HG02852 (cell line): Measurements from ENCODE around the gene NFKBIE.
"Not testable (repeated sequence)": the region's sequence is repeated elsewhere in the genome, so short reads cannot be mapped to it uniquely, and the experiment has no call there.

ENCODE experiments used
- ATAC-seq: cut with Tn5 transposase; IDR thresholded peaks from one replicate; pipeline ENCODE4 v1.9.1; 2021; ENCODE audit warnings: mild to moderate bottlenecking, moderate library complexity; ENCODE audit not compliant: unreplicated experiment

NFKBIE gene

GRCh38 chr6:44247338-44248302 lies 17.7 kb downstream of the NFKBIE start:
- ATAC-seq = peak; percentile 29

DNA sequence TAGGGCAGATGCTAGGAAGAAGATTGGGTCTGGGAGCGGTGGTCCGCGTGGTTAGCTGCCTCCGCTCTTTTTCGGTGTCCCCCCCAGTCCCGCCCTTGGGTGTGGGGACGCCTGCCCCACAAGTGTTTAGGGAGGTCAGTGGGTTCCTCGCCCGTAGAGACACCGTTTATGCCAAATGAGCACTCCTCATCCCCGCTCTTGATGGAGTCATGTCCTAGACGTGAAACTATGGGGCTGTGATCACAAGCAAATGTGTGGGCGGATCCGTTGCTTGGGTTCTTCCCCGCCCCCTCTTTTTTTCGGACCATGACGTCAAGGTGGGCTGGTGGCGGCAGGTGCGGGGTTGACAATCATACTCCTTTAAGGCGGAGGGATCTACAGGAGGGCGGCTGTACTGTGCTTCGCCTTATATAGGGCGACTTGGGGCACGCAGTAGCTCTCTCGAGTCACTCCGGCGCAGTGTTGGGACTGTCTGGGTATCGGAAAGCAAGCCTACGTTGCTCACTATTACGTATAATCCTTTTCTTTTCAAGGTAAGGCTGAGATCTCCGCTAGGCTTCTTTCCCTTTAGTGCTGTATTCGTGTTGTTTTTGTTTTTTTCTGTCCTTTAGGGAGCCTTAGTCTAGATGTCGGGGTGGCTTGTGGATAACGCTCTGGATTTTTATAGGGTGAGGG lies 18.6 kb downstream of the NFKBIE start, which contains the start of gene HSP90AB1:
Gene HSP90AB1 (plus strand): TSS at position 439 of the 675 bp plus-strand sequence. CDS start 1,529 bp downstream, outside the sequence.
- peak; percentile 63 for ATAC-seq

DNA sequence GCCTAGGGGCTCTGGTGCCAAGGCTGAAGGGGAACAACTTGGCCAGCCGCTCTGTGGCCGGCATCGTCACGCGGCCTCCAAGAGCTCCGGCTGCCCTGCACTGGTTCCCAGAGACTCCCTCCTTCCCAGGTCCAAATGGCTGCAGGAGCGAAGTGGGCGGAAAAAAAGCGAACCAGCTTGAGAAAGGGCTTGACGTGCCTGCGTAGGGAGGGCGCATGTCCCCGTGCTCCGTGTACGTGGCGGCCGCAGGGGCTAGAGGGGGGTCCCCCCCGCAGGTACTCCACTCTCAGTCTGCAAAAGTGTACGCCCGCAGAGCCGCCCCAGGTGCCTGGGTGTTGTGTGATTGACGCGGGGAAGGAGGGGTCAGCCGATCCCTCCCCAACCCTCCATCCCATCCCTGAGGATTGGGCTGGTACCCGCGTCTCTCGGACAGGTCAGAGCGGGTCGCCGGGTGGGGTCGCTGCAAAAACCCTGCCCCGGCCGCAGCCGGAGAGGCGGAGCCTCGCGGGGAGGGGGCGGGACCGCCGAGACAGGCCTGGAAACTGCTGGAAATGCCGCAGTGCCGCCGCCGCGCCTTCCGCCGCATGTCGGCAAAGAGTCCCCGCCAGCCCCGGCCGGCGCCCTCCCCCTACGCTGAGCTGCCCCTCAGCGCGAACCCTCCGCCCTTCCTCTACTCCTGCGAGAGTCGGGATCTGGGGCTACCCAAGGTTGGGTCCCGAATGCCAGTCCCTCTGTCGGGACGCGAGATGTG lies 19.3 kb downstream of the NFKBIE start:
- peak; percentile 52 for ATAC-seq

GRCh38 chr6:44245391-44245911 lies 19.9 kb downstream of the NFKBIE start:
- no peak for ATAC-seq

- no peak for ATAC-seq
These were observed 22.0 kb downstream of the NFKBIE start for GRCh38 chr6:44243345-44243744.

- no peak for ATAC-seq
These were observed 26.5 kb downstream of the NFKBIE start for GRCh38 chr6:44238687-44239350.

DNA sequence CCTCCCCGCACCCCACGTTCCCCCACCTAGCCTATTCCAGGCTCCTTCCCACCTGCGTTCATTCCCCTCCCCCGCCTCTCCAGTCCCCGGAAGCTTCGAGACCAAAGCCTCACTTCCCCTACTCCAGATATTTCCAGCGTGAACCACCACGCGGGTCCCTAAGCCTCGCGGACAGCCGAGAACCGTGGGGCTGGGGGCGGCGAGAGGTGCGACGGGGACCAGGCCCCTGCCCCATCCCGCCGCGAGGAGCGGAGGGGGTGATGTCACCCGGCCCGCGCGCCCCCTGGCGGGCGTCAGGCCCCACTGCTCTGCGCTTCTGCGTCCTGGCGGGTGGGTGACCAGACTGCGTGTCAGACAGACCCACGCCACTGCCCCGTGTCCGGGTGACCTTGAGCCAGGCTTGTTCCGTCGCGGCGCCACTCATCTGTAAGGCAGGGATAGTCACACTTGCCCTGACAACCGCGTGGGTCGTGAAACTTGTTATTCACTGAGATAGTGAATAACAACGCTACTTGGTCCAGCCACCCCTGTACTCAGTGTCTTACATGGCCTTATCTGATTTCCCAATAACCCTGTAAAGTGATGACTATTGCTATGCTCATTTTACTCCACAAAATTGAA lies 27.4 kb downstream of the NFKBIE start:
- peak; percentile 84 for ATAC-seq

GRCh38 chr6:44237021-44237812 lies 28.1 kb downstream of the NFKBIE start:
- ATAC-seq = peak; percentile 78

GRCh38 chr6:44235891-44236516 lies 29.3 kb downstream of the NFKBIE start:
- no peak for ATAC-seq

DNA sequence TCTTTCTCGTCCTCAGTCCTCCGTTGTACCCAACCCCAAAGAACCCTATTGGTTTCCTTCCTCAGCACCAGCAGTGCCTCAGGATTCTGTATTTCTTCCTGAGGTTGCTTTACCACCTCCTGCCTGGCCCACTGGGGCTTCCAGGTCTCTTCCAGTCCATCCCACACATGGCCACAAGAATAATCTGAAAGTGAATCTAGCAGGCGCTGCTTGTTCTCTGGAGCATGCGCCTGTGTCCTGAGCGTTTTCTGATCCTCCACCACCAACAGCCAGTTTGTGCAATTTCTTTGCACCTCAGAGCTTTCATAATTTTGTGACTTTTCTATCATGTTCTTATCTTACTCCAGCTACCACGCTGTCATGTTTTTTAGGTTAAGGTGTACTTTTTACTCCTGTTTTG lies 30.1 kb downstream of the NFKBIE start:
- no peak for ATAC-seq

GRCh38 chr6:44234101-44235025 lies 31.0 kb downstream of the NFKBIE start:
- no peak for ATAC-seq

- no peak for ATAC-seq
These were observed 31.7 kb downstream of the NFKBIE start for GRCh38 chr6:44233567-44234100.

- ATAC-seq = no peak
These were observed 32.4 kb downstream of the NFKBIE start for GRCh38 chr6:44232676-44233566.

- not testable (repeated sequence) for ATAC-seq
These were observed 33.9 kb downstream of the NFKBIE start for GRCh38 chr6:44231426-44231825.

GRCh38 chr6:44230034-44230675 lies 35.2 kb downstream of the NFKBIE start:
- no peak for ATAC-seq
